H1 (cell line): ENCODE results near the gene AGAP1. TPM values are rescaled to one million over a fixed set of nuclear protein-coding genes. Genes with fewer than 3 reads are reported as not detected.

ENCODE experiments used
- CTCF ChIA-PET: fragments of 300-600 bp; sonication (Branson Sonifier 250); formaldehyde crosslinking; loops from one replicate; lab custom pipeline; 2021; ENCODE audit not compliant: partially characterized antibody; lab: Charles Lee
- POLR2A ChIA-PET: fragments of 300-600 bp; sonication (Branson Sonifier 250); formaldehyde crosslinking; loops from one replicate; lab custom pipeline; 2021; ENCODE audit warnings: inconsistent platforms; ENCODE audit not compliant: partially characterized antibody; lab: Charles Lee
- DNase-seq, 2 experiments: peaks; one replicate each; pipeline versions ENCODE4 v3.0.0 to v3.0.0-alpha.2; 2010 to 2022; ENCODE audit warnings: low spot score in 2 of 2, low read depth in 1 of 2, mixed read lengths in 1 of 2
- FAIRE-seq: peaks from 2 replicates; lab custom pipeline; 2011; peaks lifted over from hg19 to GRCh38; lab: Jason Lieb, UNC
- H2AFZ ChIP-seq: 2 replicates; pipeline ENCODE4 v1.8.1; 2012; ENCODE audit warnings: low read length, inconsistent platforms
- H2AK5ac ChIP-seq: 2 replicates; pipeline ENCODE4 v1.6.1; 2013; ENCODE audit warnings: low read depth, low read length
- H2BK120ac ChIP-seq: replicated peaks from 2 replicates; pipeline ENCODE3; 2013; ENCODE audit warnings: low read depth, low read length, inconsistent platforms
- H2BK12ac ChIP-seq: 2 replicates; pipeline ENCODE4 v1.6.1; 2013; ENCODE audit warnings: low read depth, low read length
- H2BK15ac ChIP-seq: 2 replicates; pipeline ENCODE4 v1.6.1; 2013; ENCODE audit warnings: low read length
- H2BK20ac ChIP-seq: 2 replicates; pipeline ENCODE4 v1.6.1; 2013; ENCODE audit warnings: low read length
- H2BK5ac ChIP-seq: 2 replicates; pipeline ENCODE4 v1.6.1; 2013; ENCODE audit warnings: low read depth, low read length
- H3K14ac ChIP-seq: 2 replicates; pipeline ENCODE4 v1.6.1; 2013; ENCODE audit warnings: inconsistent platforms; ENCODE audit not compliant: insufficient read length
- H3K18ac ChIP-seq: 2 replicates; pipeline ENCODE4 v1.6.1; 2013; ENCODE audit warnings: low read length; ENCODE audit errors: extremely low read depth
- H3K23ac ChIP-seq: 2 replicates; pipeline ENCODE4 v1.6.1; 2013; ENCODE audit warnings: inconsistent platforms; ENCODE audit not compliant: insufficient read length
- H3K23me2 ChIP-seq: 2 replicates; pipeline ENCODE4 v1.6.1; 2013; ENCODE audit warnings: low read depth, low read length
- H3K27ac ChIP-seq: 2 replicates; pipeline ENCODE4 v1.6.1; 2011; ENCODE audit warnings: low read depth, low read length, inconsistent platforms
- H3K27me3 ChIP-seq, 4 experiments: replicated peaks in 1 of 4; 1 replicate in 1 of 4; 2 replicates in 3 of 4; pipeline versions ENCODE4 v1.6.1 to v1.8.1; 2011 to 2013; ENCODE audit warnings: low read length in 3 of 4, mild to moderate bottlenecking in 3 of 4, inconsistent platforms in 2 of 4, mixed read lengths in 2 of 4, moderate library complexity in 1 of 4; ENCODE audit not compliant: control insufficient read depth in 3 of 4, insufficient read depth in 3 of 4; ENCODE audit errors: extremely low read depth in 1 of 4
- H3K36me3 ChIP-seq, 4 experiments: 2 replicates each; pipeline versions ENCODE4 v1.6.1 to v1.8.1; 2011 to 2013; ENCODE audit warnings: mild to moderate bottlenecking in 4 of 4, low read length in 3 of 4, moderate library complexity in 2 of 4, control low read depth in 1 of 4, inconsistent platforms in 1 of 4; ENCODE audit not compliant: insufficient read depth in 4 of 4, control insufficient read depth in 2 of 4
- H3K4ac ChIP-seq: replicated peaks from 2 replicates; pipeline ENCODE3; 2013; ENCODE audit warnings: low read length, low read depth, mixed read lengths, inconsistent platforms; ENCODE audit not compliant: insufficient read length
- H3K4me1 ChIP-seq, 4 experiments: replicated peaks in 1 of 4; 1 replicate in 1 of 4; 2 replicates in 3 of 4; pipeline versions ENCODE4 v1.6.1 to v1.8.1; 2011 to 2013; ENCODE audit warnings: low read length in 3 of 4, inconsistent platforms in 2 of 4, mixed read lengths in 1 of 4; ENCODE audit not compliant: insufficient read depth in 4 of 4, control insufficient read depth in 3 of 4
- H3K4me2 ChIP-seq, 2 experiments: 2 replicates each; pipeline versions ENCODE4 v1.6.1 to v1.8.1; 2011 to 2013; ENCODE audit warnings: low read depth in 2 of 2, low read length in 2 of 2, control low read depth in 1 of 2, inconsistent platforms in 1 of 2, mild to moderate bottlenecking in 1 of 2; ENCODE audit not compliant: insufficient read depth in 1 of 2
- H3K4me3 ChIP-seq, 4 experiments: fragments of 200-600, 300-600 bp in 1 of 4; sonication (generic), shearing (Covaris generic), sonication (Bioruptor Twin) in 1 of 4; 2 replicates each; pipeline versions ENCODE4 v1.5.1 to v1.8.1; 2011 to 2016; ENCODE audit warnings: low read length in 4 of 4, low read depth in 3 of 4, control low read depth in 2 of 4, inconsistent platforms in 2 of 4, mild to moderate bottlenecking in 2 of 4, mixed read lengths in 1 of 4, moderate library complexity in 1 of 4; ENCODE audit not compliant: insufficient read depth in 2 of 4; ENCODE audit errors: extremely low read depth in 1 of 4
- H3K56ac ChIP-seq: replicated peaks from 2 replicates; pipeline ENCODE3; 2013; ENCODE audit warnings: low read depth, mild to moderate bottlenecking, mixed read lengths, low read length, inconsistent platforms; ENCODE audit not compliant: insufficient read length
- H3K79me1 ChIP-seq: 2 replicates; pipeline ENCODE4 v1.6.1; 2013; ENCODE audit warnings: low read depth, low read length, control low read depth
- H3K79me2 ChIP-seq, 2 experiments: 2 replicates each; pipeline versions ENCODE4 v1.6.1 to v1.8.1; 2012 to 2013; ENCODE audit warnings: low read length in 2 of 2, mild to moderate bottlenecking in 2 of 2, inconsistent platforms in 1 of 2; ENCODE audit not compliant: insufficient read depth in 2 of 2, control insufficient read depth in 1 of 2
- H3K9ac ChIP-seq, 4 experiments: replicated peaks in 1 of 4; 1 replicate in 1 of 4; 2 replicates in 3 of 4; pipeline versions ENCODE4 v1.6.1 to v1.8.1; 2011 to 2013; ENCODE audit warnings: low read depth in 3 of 4, low read length in 3 of 4, control low read depth in 2 of 4, mild to moderate bottlenecking in 2 of 4, moderate library complexity in 2 of 4, inconsistent platforms in 1 of 4; ENCODE audit errors: extremely low read depth in 1 of 4
- H3K9me3 ChIP-seq, 2 experiments: 2 replicates each; pipeline versions ENCODE4 v1.6.1 to v1.8.1; 2012 to 2013; ENCODE audit warnings: mild to moderate bottlenecking in 2 of 2, moderate library complexity in 2 of 2, control low read depth in 1 of 2, inconsistent platforms in 1 of 2, low read depth in 1 of 2, low read length in 1 of 2, mixed read lengths in 1 of 2; ENCODE audit not compliant: insufficient read depth in 2 of 2
- H4K20me1 ChIP-seq, 2 experiments: replicated peaks in 1 of 2; 2 replicates each; pipeline versions ENCODE3 to v1.8.1; 2011 to 2013; ENCODE audit warnings: inconsistent platforms in 2 of 2, low read length in 2 of 2, mild to moderate bottlenecking in 1 of 2; ENCODE audit not compliant: insufficient read depth in 2 of 2, control insufficient read depth in 1 of 2
- H4K5ac ChIP-seq: 2 replicates; pipeline ENCODE4 v1.6.1; 2013; ENCODE audit warnings: low read length, low read depth, mixed read lengths, inconsistent platforms; ENCODE audit not compliant: insufficient read length
- H4K8ac ChIP-seq: 2 replicates; pipeline ENCODE4 v1.8.0; 2013; ENCODE audit warnings: mild to moderate bottlenecking, moderate library complexity, low read length, inconsistent platforms; ENCODE audit not compliant: insufficient read depth; ENCODE audit errors: extremely low read depth
- H4K91ac ChIP-seq: replicated peaks from 2 replicates; pipeline ENCODE3; 2013; ENCODE audit warnings: low read length, mixed read lengths, inconsistent platforms; ENCODE audit not compliant: insufficient read length
- ASH2L ChIP-seq: fragments of 200-600, 300-600 bp; sonication (generic); IDR thresholded peaks from one replicate; pipeline ENCODE4 v1.7.1; 2017; ENCODE audit warnings: low read length
- CEBPB ChIP-seq: IDR thresholded peaks from 2 replicates; pipeline ENCODE4 v1.6.1; 2012; ENCODE audit warnings: low read depth, low read length
- CHD2 ChIP-seq: IDR thresholded peaks from 2 replicates; pipeline ENCODE4 v1.6.1; 2012; ENCODE audit warnings: low read length, improper control_type of control experiment
- HDAC6 ChIP-seq: IDR thresholded peaks from one replicate; pipeline ENCODE4 v1.7.1; 2012; ENCODE audit warnings: low read depth, mild to moderate bottlenecking, inconsistent platforms, low read length, moderate library complexity
- JUN ChIP-seq: IDR thresholded peaks from 2 replicates; pipeline ENCODE4 v1.6.1; 2011; ENCODE audit warnings: low read depth, mild to moderate bottlenecking, improper control_type of control experiment, low read length
- JUND ChIP-seq: IDR thresholded peaks from 2 replicates; pipeline ENCODE4 v1.6.1; 2011; ENCODE audit warnings: mild to moderate bottlenecking, improper control_type of control experiment, low read length
- KDM4A ChIP-seq: IDR thresholded peaks from one replicate; pipeline ENCODE4 v1.7.1; 2012; ENCODE audit warnings: low read depth, mild to moderate bottlenecking, moderate library complexity, low read length, inconsistent platforms; ENCODE audit not compliant: severe bottlenecking
- KDM5A ChIP-seq: fragments of 200-600 bp; IDR thresholded peaks from 2 replicates; pipeline ENCODE4 v1.7.1; 2012; ENCODE audit warnings: mild to moderate bottlenecking, low read length, inconsistent platforms, mixed read lengths
- TAF7 ChIP-seq: optimal IDR thresholded peaks from 2 replicates; pipeline ENCODE3; 2011; ENCODE audit warnings: low read depth, mild to moderate bottlenecking, inconsistent platforms, low read length, moderate library complexity, borderline replicate concordance
- WGBS, 2 experiments: shearing (Covaris generic) in 1 of 2; methylation state at CpG; one replicate each; pipeline versions ENCODE4 v1.1.6 to v1.1.7; 2013 to 2015; ENCODE audit warnings: low lambda C conversion rate in 2 of 2, mixed read lengths in 2 of 2, inconsistent platforms in 1 of 2, low coverage in 1 of 2, missing lambda C conversion rate in 1 of 2; ENCODE audit not compliant: insufficient replicate concordance in 2 of 2, insufficient coverage in 1 of 2, insufficient read length in 1 of 2; ENCODE audit errors: extremely low coverage in 1 of 2, missing lambda C conversion rate in 1 of 2; 5-methylcytosine and 5-hydroxymethylcytosine counted together
- polyA plus RNA-seq, 7 experiments: library from polyadenylated mRNA; depleted of rRNA in 3 of 7; stranded (reverse) in 5 of 7; unstranded in 2 of 7; fragments of >200 nt in 5 of 7; fragments of 200-250 nt in 2 of 7; gene quantifications; 1 replicate in 5 of 7; 2 replicates in 1 of 7; 4 replicates in 1 of 7; pipeline versions ENCODE4 v1.2.1 to v1.2.3, GENCODE V29; 2011 to 2013; ENCODE audit warnings: missing spikeins in 2 of 7, mixed read lengths in 2 of 7
- total RNA-seq: library from RNA; stranded (reverse); fragmentation: NEBNext Ultra II Directional; extraction: Animal tissue kit (Norgen Biotek cat#: 25700); gene quantifications from 2 replicates; pipeline ENCODE4 v1.2.1, GENCODE V29; 2021
- TF ChIP-seq, protein P1 (sequence below): IDR thresholded peaks from 2 replicates; pipeline ENCODE4 v1.6.1; 2012; ENCODE audit warnings: low read length, inconsistent platforms
- TF ChIP-seq, protein P2 (sequence below): IDR thresholded peaks from 2 replicates; pipeline ENCODE4 v1.6.1; 2012; ENCODE audit warnings: inconsistent platforms
- TF ChIP-seq, protein P3 (sequence below): IDR thresholded peaks from 2 replicates; pipeline ENCODE4 v1.6.1; 2011; ENCODE audit warnings: low read depth, mild to moderate bottlenecking, low read length; ENCODE audit not compliant: insufficient read depth

The AGAP1 gene
- total and polyA plus RNA-seq, 2 of the 8 experiments (the other 6 are each of a cell fraction or from before 2014, with no cell fraction given) = 18.1 to 39.4 TPM

DNA sequence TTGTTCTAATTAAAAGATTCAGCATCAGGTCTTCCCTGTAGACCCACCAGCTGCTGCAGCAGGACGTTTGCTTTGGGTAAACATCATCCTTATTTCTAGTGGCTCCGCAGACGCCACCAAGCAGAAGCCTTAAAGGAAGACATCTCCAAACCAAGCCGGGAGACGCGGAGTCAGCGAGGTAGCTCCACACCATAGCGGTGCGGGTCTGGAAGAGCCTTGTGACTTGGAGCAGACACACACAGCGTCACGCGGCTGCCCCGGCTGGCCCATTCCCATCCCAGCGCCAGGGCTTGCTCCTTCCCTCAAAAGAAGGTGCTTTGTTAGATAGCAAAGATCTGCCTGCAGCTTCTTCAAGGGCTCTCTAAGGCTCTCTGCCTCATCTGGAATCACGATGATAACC, 437.8 kb downstream of the AGAP1 start:
- ChIA-PET CTCF (interaction anchor here (0.9 to 7.8 kb wide), 5 partner anchors 25 to 248 kb away, joined by 3 to 87 read pairs (median 3); no protein-coding TSS in a partner anchor), POLR2A (no interaction called here)
- DNase-seq = no peak
- TF ChIP-seq TAF7 (no peak), CEBPB (no peak), CHD2 (no peak), KDM4A (no peak), HDAC6 (no peak), ASH2L (no peak), JUN (no peak), KDM5A (no peak), JUND (no peak)
- TF ChIP-seq, protein P1, sequence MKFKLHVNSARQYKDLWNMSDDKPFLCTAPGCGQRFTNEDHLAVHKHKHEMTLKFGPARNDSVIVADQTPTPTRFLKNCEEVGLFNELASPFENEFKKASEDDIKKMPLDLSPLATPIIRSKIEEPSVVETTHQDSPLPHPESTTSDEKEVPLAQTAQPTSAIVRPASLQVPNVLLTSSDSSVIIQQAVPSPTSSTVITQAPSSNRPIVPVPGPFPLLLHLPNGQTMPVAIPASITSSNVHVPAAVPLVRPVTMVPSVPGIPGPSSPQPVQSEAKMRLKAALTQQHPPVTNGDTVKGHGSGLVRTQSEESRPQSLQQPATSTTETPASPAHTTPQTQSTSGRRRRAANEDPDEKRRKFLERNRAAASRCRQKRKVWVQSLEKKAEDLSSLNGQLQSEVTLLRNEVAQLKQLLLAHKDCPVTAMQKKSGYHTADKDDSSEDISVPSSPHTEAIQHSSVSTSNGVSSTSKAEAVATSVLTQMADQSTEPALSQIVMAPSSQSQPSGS = no peak
- TF ChIP-seq, protein P2, sequence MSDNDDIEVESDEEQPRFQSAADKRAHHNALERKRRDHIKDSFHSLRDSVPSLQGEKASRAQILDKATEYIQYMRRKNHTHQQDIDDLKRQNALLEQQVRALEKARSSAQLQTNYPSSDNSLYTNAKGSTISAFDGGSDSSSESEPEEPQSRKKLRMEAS = no peak
- TF ChIP-seq, protein P3, sequence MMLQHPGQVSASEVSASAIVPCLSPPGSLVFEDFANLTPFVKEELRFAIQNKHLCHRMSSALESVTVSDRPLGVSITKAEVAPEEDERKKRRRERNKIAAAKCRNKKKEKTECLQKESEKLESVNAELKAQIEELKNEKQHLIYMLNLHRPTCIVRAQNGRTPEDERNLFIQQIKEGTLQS = no peak

More for the DNA sequence above, 437.8 kb downstream of the AGAP1 start:
- Histone ChIP-seq H4K5ac (no peak overlapping the region), H2BK15ac (no peak overlapping the region), H3K27me3 (no peaks in the 10 kb centered on the region; a peak in 1 of 7 replicates), H3K9ac (no peak overlapping the region), H3K23me2 (no peaks in the 10 kb centered on the region), H4K8ac (no peak overlapping the region), H2AK5ac (no peak overlapping the region), H2BK20ac (no peak overlapping the region), H3K4me3 (no peak overlapping the region), H4K91ac (no peak overlapping the region), H4K20me1 (peaks cover 0 to 2% of the 10 kb centered on the region in 2 experiments), H3K4ac (no peak overlapping the region), H3K4me2 (no peak overlapping the region), H2BK12ac (no peak overlapping the region), H3K4me1 (peaks cover 0 to 2% (median 0%) of the 10 kb centered on the region in 4 experiments; a peak in 2 of 7 replicates), H3K14ac (no peak overlapping the region), H3K9me3 (peaks cover 0 to 5% of the 10 kb centered on the region in 2 experiments; a peak in 1 of 4 replicates), H3K79me2 (no peaks in the 10 kb centered on the region), H2BK5ac (no peak overlapping the region), H2BK120ac (no peak overlapping the region), H3K56ac (no peak overlapping the region), H2AFZ (no peak overlapping the region), H3K27ac (no peak overlapping the region), H3K23ac (no peak overlapping the region), H3K79me1 (no peaks in the 10 kb centered on the region), H3K36me3 (peaks cover 0 to 4% (median under 1%) of the 10 kb centered on the region in 4 experiments; a peak in 2 of 8 replicates), H3K18ac (no peak overlapping the region)
- no peak for FAIRE-seq
- 93% methylated on average over 15 of the region's 15 CpGs; no CpG with 5 or more reads in 1 of the 2 experiments for WGBS, 2 experiments
